HepG2 (cell line): ENCODE data around the gene CCNL1. TPM values are rescaled to one million over a fixed set of nuclear protein-coding genes. Genes with fewer than 3 reads are reported as not detected.
A peak's percentile ranks its signal among the peaks of the same experiment; 100 is the strongest.

ENCODE experiments used
- ATAC-seq: fragments of 200-7000 bp; cut with Tn5 transposase; 3 replicates; pipeline ENCODE4 v1.9.1; 2020; ENCODE audit warnings: mild to moderate bottlenecking, moderate library complexity
- BruUV-seq: library from RNA; stranded (reverse); fragments of 400-500 nt; replicated peaks from 2 replicates; lab custom pipeline; 2021; lab: Mats Ljungman, UMichigan
- CTCF ChIA-PET: fragments of 300-600 bp; formaldehyde crosslinking; extraction: SDS; loops from one replicate; lab custom pipeline; 2021; ENCODE audit warnings: low total read pairs, inconsistent platforms, low intra/inter-chr PET ratio; lab: Yijun Ruan, JAX
- POLR2A ChIA-PET: fragments of 350-600 bp; sonication (Branson Sonifier 250); formaldehyde crosslinking; loops from one replicate; lab custom pipeline; 2020; ENCODE audit warnings: antibody characterized with exemption, inconsistent platforms; lab: Yijun Ruan, JAX
- DNase-seq: peaks from one replicate; pipeline ENCODE4 v3.0.0-alpha.2; 2015; ENCODE audit warnings: low spot score
- FAIRE-seq: peaks from 3 replicates; lab custom pipeline; 2011; peaks lifted over from hg19 to GRCh38; lab: Jason Lieb, UNC
- H2AFZ ChIP-seq: one replicate; pipeline ENCODE4 v1.6.1; 2011; ENCODE audit warnings: low read length, inconsistent platforms
- H3K27ac ChIP-seq: fragments of 300-600 bp; 3 replicates; pipeline ENCODE4 v1.8.0; 2011; ENCODE audit warnings: mixed run types, mild to moderate bottlenecking, mixed read lengths, low read length, inconsistent platforms; ENCODE audit not compliant: insufficient read depth; ENCODE audit errors: extremely low read length
- H3K27me3 ChIP-seq, 2 experiments: fragments of 200-600 bp in 1 of 2; 2 replicates in 1 of 2; 3 replicates in 1 of 2; pipeline versions ENCODE4 v1.6.0 to v1.8.0; 2011; ENCODE audit warnings: low read length in 2 of 2, mild to moderate bottlenecking in 2 of 2, moderate library complexity in 2 of 2, inconsistent platforms in 1 of 2; ENCODE audit not compliant: insufficient read depth in 2 of 2, control insufficient read depth in 1 of 2
- H3K36me3 ChIP-seq, 2 experiments: fragments of 200-600 bp in 1 of 2; replicated peaks in 1 of 2; 2 replicates in 1 of 2; 3 replicates in 1 of 2; pipeline versions ENCODE4 v1.5.1 to v1.8.0; 2011; ENCODE audit warnings: low read length in 2 of 2, inconsistent platforms in 1 of 2; ENCODE audit not compliant: insufficient read depth in 2 of 2, control insufficient read depth in 1 of 2
- H3K4me1 ChIP-seq: 2 replicates; pipeline ENCODE4 v1.5.1; 2012; ENCODE audit warnings: low read length, inconsistent platforms; ENCODE audit not compliant: insufficient read depth
- H3K4me2 ChIP-seq: 2 replicates; pipeline ENCODE4 v1.6.0; 2011; ENCODE audit warnings: low read depth, low read length, inconsistent platforms
- H3K4me3 ChIP-seq, 3 experiments: fragments of 200-600 bp in 1 of 3; sonication (generic), shearing (Covaris generic) in 1 of 3; replicated peaks in 1 of 3; 2 replicates each; pipeline ENCODE4 v1.5.1; 2011 to 2016; ENCODE audit warnings: low read length in 3 of 3, inconsistent platforms in 2 of 3, low read depth in 2 of 3, mild to moderate bottlenecking in 2 of 3, control low read depth in 1 of 3, mixed read lengths in 1 of 3; ENCODE audit not compliant: insufficient read depth in 1 of 3
- H3K79me2 ChIP-seq: one replicate; pipeline ENCODE4 v1.6.1; 2011; ENCODE audit warnings: low read length, inconsistent platforms; ENCODE audit not compliant: insufficient read depth
- H3K9ac ChIP-seq: 2 replicates; pipeline ENCODE4 v1.6.0; 2011; ENCODE audit warnings: mild to moderate bottlenecking, low read depth, low read length, inconsistent platforms; ENCODE audit not compliant: insufficient read depth
- H3K9me3 ChIP-seq: 2 replicates; pipeline ENCODE4 v1.5.1; 2012; ENCODE audit warnings: mild to moderate bottlenecking, low read length
- H4K20me1 ChIP-seq: 2 replicates; pipeline ENCODE4 v1.6.0; 2011; ENCODE audit warnings: inconsistent platforms, mild to moderate bottlenecking, low read length, moderate library complexity; ENCODE audit not compliant: insufficient read depth
- MED13 ChIP-seq: sonication (generic); formaldehyde crosslinking; IDR thresholded peaks from 2 replicates; pipeline ENCODE4 v1.5.0; 2020; ENCODE audit warnings: missing genetic modification reagents
- NAIF1 ChIP-seq: sonication (generic); formaldehyde crosslinking; IDR thresholded peaks from 2 replicates; pipeline ENCODE4 v1.5.0; 2020; ENCODE audit warnings: mild to moderate bottlenecking, missing genetic modification reagents, borderline replicate concordance
- RBM39 ChIP-seq: fragments of 200-400 bp; formaldehyde crosslinking; IDR thresholded peaks from one replicate; pipeline ENCODE4 v1.6.1; 2018; ENCODE audit warnings: antibody characterized with exemption, mild to moderate bottlenecking, low read depth, low read length; ENCODE audit not compliant: poor library complexity, severe bottlenecking
- RXRA ChIP-seq: sonication (generic); formaldehyde crosslinking; IDR thresholded peaks from 2 replicates; pipeline ENCODE4 v1.5.1; 2020; ENCODE audit warnings: missing genetic modification reagents
- SATB2 ChIP-seq: sonication (generic); formaldehyde crosslinking; IDR thresholded peaks from 2 replicates; pipeline ENCODE4 v1.5.0; 2020; ENCODE audit warnings: missing genetic modification reagents
- SMARCE1 ChIP-seq: fragments of 450-650 bp; IDR thresholded peaks from 2 replicates; pipeline ENCODE4 v1.6.1; 2017; ENCODE audit warnings: borderline replicate concordance
- SOX13 ChIP-seq, 3 experiments: fragments of 450-650 bp in 1 of 3; sonication (generic) in 1 of 3; formaldehyde crosslinking in 1 of 3; IDR thresholded peaks in 2 of 3; conservative IDR thresholded peaks in 1 of 3; 2 replicates each; pipeline versions ENCODE4 v1.5.0 to v1.6.1; 2016 to 2020; ENCODE audit warnings: antibody characterized with exemption in 1 of 3, mild to moderate bottlenecking in 1 of 3, missing compliant biosample characterization in 1 of 3, missing genetic modification reagents in 1 of 3, moderate library complexity in 1 of 3
- ZFYVE20 ChIP-seq: sonication (generic); formaldehyde crosslinking; IDR thresholded peaks from 2 replicates; pipeline ENCODE4 v1.8.0; 2023; ENCODE audit warnings: low read depth, mild to moderate bottlenecking, moderate library complexity, missing genetic modification reagents, borderline replicate concordance
- ZNF138 ChIP-seq: sonication (generic); formaldehyde crosslinking; IDR thresholded peaks from 2 replicates; pipeline ENCODE4 v1.5.0; 2020; ENCODE audit warnings: mild to moderate bottlenecking, low read depth, missing genetic modification reagents
- ZNF230 ChIP-seq: sonication (generic); formaldehyde crosslinking; IDR thresholded peaks from 2 replicates; pipeline ENCODE4 v1.4.0; 2020; ENCODE audit warnings: mild to moderate bottlenecking, missing genetic modification reagents
- ZNF557 ChIP-seq: sonication (generic); formaldehyde crosslinking; IDR thresholded peaks from 2 replicates; pipeline ENCODE4 v1.4.0; 2020; ENCODE audit warnings: missing genetic modification reagents
- WGBS: methylation state at CpG from one replicate; pipeline ENCODE4 v1.1.6; 2017; ENCODE audit warnings: low lambda C conversion rate; 5-methylcytosine and 5-hydroxymethylcytosine counted together
- in situ Hi-C: cut with HindIII; loops from 2 replicates; pipeline ENCODE4 v1.10.0; 2017; ENCODE audit warnings: low pct_unique_long_range_greater_than_20kb; ENCODE audit not compliant: extremely low pct_ligation_motif_present
- intact Hi-C: fragments of 100-400 bp; cut with micrococcal nuclease; formaldehyde crosslinking; loops from one replicate; pipeline ENCODE4 v1.10.0; 2022; ENCODE audit not compliant: unreplicated experiment
- polyA plus RNA-seq, 8 experiments: library from polyadenylated mRNA; depleted of rRNA in 3 of 8; stranded (reverse) in 7 of 8; unstranded in 1 of 8; fragments of >200 nt; fragmentation: Illumina TruSeq in 4 of 8; extraction: Trizol in 4 of 8; gene quantifications; 2 replicates each; pipeline versions ENCODE4 v1.2.1 to v1.2.3, GENCODE V29; 2011 to 2016; ENCODE audit warnings: low read depth in 4 of 8, missing spikeins in 1 of 8, mixed read lengths in 1 of 8; ENCODE audit not compliant: insufficient read depth in 1 of 8
- total RNA-seq, 5 experiments: library from RNA; depleted of rRNA; stranded (reverse); fragments of >200 nt; fragmentation: Illumina TruSeq; extraction: Trizol; gene quantifications; 2 replicates each; pipeline ENCODE4 v1.2.3, GENCODE V29; 2016; ENCODE audit warnings: low read depth in 1 of 5
- TF ChIP-seq, protein P1 (sequence below): sonication (generic); formaldehyde crosslinking; IDR thresholded peaks from 2 replicates; pipeline ENCODE4 v1.4.0; 2020; ENCODE audit warnings: missing genetic modification reagents, borderline replicate concordance
- TF ChIP-seq, protein P2 (sequence below): sonication (generic); formaldehyde crosslinking; IDR thresholded peaks from 2 replicates; pipeline ENCODE4 v1.4.0; 2020; ENCODE audit warnings: missing genetic modification reagents, borderline replicate concordance

Gene CCNL1
- total and polyA plus RNA-seq, 2 of the 13 experiments (the other 11 are each of a cell fraction or from before 2014, with no cell fraction given) = 151 to 303 TPM

DNA sequence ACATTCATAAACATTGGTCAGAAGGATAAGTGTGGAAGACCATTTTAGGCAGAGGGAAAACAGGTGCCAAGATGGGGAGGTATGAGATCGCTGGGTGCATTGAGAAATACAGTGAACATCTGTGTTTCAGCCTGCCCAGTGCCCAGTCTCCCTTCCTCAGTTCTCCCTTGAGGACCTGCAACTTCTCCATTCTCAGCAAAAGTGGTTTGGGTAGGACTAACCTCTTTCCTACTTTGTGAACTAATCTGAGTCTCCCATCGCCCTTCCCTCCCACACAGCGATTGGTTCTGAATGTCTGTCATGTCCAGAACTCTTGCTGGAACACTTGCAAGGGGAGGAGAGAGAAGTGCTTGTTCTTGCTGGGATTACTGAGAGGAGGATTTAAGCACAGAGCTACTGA lies 10.9 kb upstream of the CCNL1 start:
- TF ChIP-seq, protein P1, sequence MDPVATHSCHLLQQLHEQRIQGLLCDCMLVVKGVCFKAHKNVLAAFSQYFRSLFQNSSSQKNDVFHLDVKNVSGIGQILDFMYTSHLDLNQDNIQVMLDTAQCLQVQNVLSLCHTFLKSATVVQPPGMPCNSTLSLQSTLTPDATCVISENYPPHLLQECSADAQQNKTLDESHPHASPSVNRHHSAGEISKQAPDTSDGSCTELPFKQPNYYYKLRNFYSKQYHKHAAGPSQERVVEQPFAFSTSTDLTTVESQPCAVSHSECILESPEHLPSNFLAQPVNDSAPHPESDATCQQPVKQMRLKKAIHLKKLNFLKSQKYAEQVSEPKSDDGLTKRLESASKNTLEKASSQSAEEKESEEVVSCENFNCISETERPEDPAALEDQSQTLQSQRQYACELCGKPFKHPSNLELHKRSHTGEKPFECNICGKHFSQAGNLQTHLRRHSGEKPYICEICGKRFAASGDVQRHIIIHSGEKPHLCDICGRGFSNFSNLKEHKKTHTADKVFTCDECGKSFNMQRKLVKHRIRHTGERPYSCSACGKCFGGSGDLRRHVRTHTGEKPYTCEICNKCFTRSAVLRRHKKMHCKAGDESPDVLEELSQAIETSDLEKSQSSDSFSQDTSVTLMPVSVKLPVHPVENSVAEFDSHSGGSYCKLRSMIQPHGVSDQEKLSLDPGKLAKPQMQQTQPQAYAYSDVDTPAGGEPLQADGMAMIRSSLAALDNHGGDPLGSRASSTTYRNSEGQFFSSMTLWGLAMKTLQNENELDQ (CRISPR knock-in tag) = no peak
- TF ChIP-seq NAIF1 (CRISPR knock-in tag) (no peak), RBM39 (no peak), ZNF230 (CRISPR knock-in tag) (no peak), ZNF138 (no peak), MED13 (CRISPR knock-in tag) (no peak), RXRA (CRISPR knock-in tag) (no peak), SOX13 (IDR thresholded peaks at IDR 0.05) (no peak), SOX13 (CRISPR knock-in tag; conservative IDR thresholded peaks at IDR 0.05 in 1 of 2, IDR thresholded peaks at IDR 0.05 in 1 of 2) (no peak), ZFYVE20 (CRISPR knock-in tag) (no peak), SMARCE1 (no peak), SATB2 (no peak), ZNF557 (CRISPR knock-in tag) (no peak)
- TF ChIP-seq, protein P2, sequence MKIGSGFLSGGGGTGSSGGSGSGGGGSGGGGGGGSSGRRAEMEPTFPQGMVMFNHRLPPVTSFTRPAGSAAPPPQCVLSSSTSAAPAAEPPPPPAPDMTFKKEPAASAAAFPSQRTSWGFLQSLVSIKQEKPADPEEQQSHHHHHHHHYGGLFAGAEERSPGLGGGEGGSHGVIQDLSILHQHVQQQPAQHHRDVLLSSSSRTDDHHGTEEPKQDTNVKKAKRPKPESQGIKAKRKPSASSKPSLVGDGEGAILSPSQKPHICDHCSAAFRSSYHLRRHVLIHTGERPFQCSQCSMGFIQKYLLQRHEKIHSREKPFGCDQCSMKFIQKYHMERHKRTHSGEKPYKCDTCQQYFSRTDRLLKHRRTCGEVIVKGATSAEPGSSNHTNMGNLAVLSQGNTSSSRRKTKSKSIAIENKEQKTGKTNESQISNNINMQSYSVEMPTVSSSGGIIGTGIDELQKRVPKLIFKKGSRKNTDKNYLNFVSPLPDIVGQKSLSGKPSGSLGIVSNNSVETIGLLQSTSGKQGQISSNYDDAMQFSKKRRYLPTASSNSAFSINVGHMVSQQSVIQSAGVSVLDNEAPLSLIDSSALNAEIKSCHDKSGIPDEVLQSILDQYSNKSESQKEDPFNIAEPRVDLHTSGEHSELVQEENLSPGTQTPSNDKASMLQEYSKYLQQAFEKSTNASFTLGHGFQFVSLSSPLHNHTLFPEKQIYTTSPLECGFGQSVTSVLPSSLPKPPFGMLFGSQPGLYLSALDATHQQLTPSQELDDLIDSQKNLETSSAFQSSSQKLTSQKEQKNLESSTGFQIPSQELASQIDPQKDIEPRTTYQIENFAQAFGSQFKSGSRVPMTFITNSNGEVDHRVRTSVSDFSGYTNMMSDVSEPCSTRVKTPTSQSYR (CRISPR knock-in tag) = no peak
- Histone ChIP-seq H3K9ac (no peak overlapping the region), H3K4me2 (no peak overlapping the region), H3K4me3 (no peak overlapping the region), H3K27me3 (no peaks in the 10 kb centered on the region; a peak in 1 of 5 replicates), H3K79me2 (peaks cover 3% of the 10 kb centered on the region), H3K4me1 (peaks cover 31% of the 10 kb centered on the region), H4K20me1 (no peaks in the 10 kb centered on the region), H3K36me3 (no peaks in the 10 kb centered on the region), H3K9me3 (no peaks in the 10 kb centered on the region), H3K27ac (no peak overlapping the region), H2AFZ (peak overlapping the region; percentile 33)
- CTCF ChIA-PET = no interaction called here
- BruUV-seq = no TSS peak
- FAIRE-seq = no peak
- POLR2A ChIA-PET = interaction anchor here (1.0 to 7.5 kb wide), 2 partner anchors 8 to 15 kb away, joined by 3 to 484 read pairs; partner anchors contain the start of gene CCNL1
- in situ Hi-C loops = no loop called here
- ATAC-seq = no peak
- intact Hi-C loops = no loop called here
- no peak for DNase-seq
- WGBS = 69% methylated on average over 3 of the region's 3 CpGs
